ENCODE data around the gene ELOVL2.
"Not testable (repeated sequence)": the region's sequence is repeated elsewhere in the genome, so short reads cannot be mapped to it uniquely, and the experiment has no call there.

Gene ELOVL2

GRCh38 chr6:11021714-11022113 lies 22.4 kb downstream of the ELOVL2 start:
- DNase-seq (ENCODE audit: low read depth in 2 of 2): no peak

GRCh38 chr6:11021003-11021402 lies 23.1 kb downstream of the ELOVL2 start:
- no peak for DNase-seq (ENCODE audit: low read depth in 2 of 2)

- no peak for DNase-seq (ENCODE audit: low read depth in 2 of 2)
Observed at GRCh38 chr6:11018225-11018624, 25.9 kb downstream of the ELOVL2 start.

GRCh38 chr6:11017090-11017489 lies 27.0 kb downstream of the ELOVL2 start:
- no peak for DNase-seq (ENCODE audit: low read depth in 2 of 2)

GRCh38 chr6:11016452-11016851 lies 27.7 kb downstream of the ELOVL2 start:
- DNase-seq (ENCODE audit: low read depth in 2 of 2): no peak

GRCh38 chr6:11015102-11015501 lies 29.0 kb downstream of the ELOVL2 start:
- no peak for DNase-seq (ENCODE audit: low read depth in 2 of 2)

- no peak for DNase-seq (ENCODE audit: low read depth in 2 of 2)
Observed at GRCh38 chr6:11013721-11014070, 30.4 kb downstream of the ELOVL2 start.

GRCh38 chr6:11012976-11013720 lies 31.0 kb downstream of the ELOVL2 start:
- no peak for DNase-seq (ENCODE audit: low read depth in 2 of 2)

GRCh38 chr6:11012295-11012754 lies 31.8 kb downstream of the ELOVL2 start:
- no peak for DNase-seq (ENCODE audit: low read depth in 2 of 2)

- no peak for DNase-seq (ENCODE audit: low read depth in 2 of 2)
Observed at GRCh38 chr6:11011787-11012234, 32.3 kb downstream of the ELOVL2 start.

- DNase-seq (ENCODE audit: low read depth in 2 of 2): no peak
Observed at GRCh38 chr6:11009353-11009752, 34.8 kb downstream of the ELOVL2 start.

GRCh38 chr6:11008821-11009220 lies 35.3 kb downstream of the ELOVL2 start:
- DNase-seq (ENCODE audit: low read depth in 2 of 2): no peak

- DNase-seq (ENCODE audit: low read depth in 2 of 2): no peak
Observed at GRCh38 chr6:11007715-11008608, 36.1 kb downstream of the ELOVL2 start.

- no peak for DNase-seq (ENCODE audit: low read depth in 2 of 2)
Observed at GRCh38 chr6:11006061-11006460, 38.0 kb downstream of the ELOVL2 start.

GRCh38 chr6:11003297-11003696 lies 40.8 kb downstream of the ELOVL2 start:
- not testable (repeated sequence) for DNase-seq (ENCODE audit: low read depth in 2 of 2)

GRCh38 chr6:11002176-11002575 lies 41.9 kb downstream of the ELOVL2 start:
- no peak for DNase-seq (ENCODE audit: low read depth in 2 of 2)

- DNase-seq (ENCODE audit: low read depth in 2 of 2): no peak
Observed at GRCh38 chr6:10999994-11000393, 44.1 kb downstream of the ELOVL2 start.

GRCh38 chr6:10995114-10995707 lies 48.9 kb downstream of the ELOVL2 start:
- no peak for DNase-seq (ENCODE audit: low read depth in 2 of 2)

GRCh38 chr6:10993896-10994295 lies 50.2 kb downstream of the ELOVL2 start:
- DNase-seq (ENCODE audit: low read depth in 2 of 2): no peak

GRCh38 chr6:10991115-10991514 lies 53.0 kb downstream of the ELOVL2 start:
- DNase-seq (ENCODE audit: low read depth in 2 of 2): no peak

- DNase-seq (ENCODE audit: low read depth in 2 of 2): no peak
Observed at GRCh38 chr6:10989587-10989986, 54.5 kb downstream of the ELOVL2 start.

GRCh38 chr6:10984959-10985358 lies 59.1 kb downstream of the ELOVL2 start:
- not testable (repeated sequence) for DNase-seq (ENCODE audit: low read depth in 2 of 2)

All from activated CD4-positive, alpha-beta T cell treated with anti-CD3 and anti-CD28 coated beads for 24 hours (primary cell).